A673 (cell line): ENCODE measurements around the gene XIRP1. TPM values are rescaled to one million over a fixed set of nuclear protein-coding genes. Genes with fewer than 3 reads are reported as not detected.

Source experiments
- BruUV-seq: library from RNA; stranded (reverse); fragments of 400-500 nt; replicated peaks from 2 replicates; lab custom pipeline; 2021; lab: Mats Ljungman, UMichigan
- CTCF ChIA-PET: fragments of 300-600 bp; sonication (Branson Sonifier 250); formaldehyde crosslinking; loops from one replicate; lab custom pipeline; 2022; ENCODE audit warnings: antibody characterized with exemption; lab: Charles Lee
- POLR2A ChIA-PET: fragments of 300-600 bp; sonication (Branson Sonifier 250); formaldehyde crosslinking; loops from one replicate; lab custom pipeline; 2022; ENCODE audit warnings: antibody characterized with exemption; ENCODE audit not compliant: low non-redundant PET; lab: Charles Lee
- DNase-seq: peaks from one replicate; pipeline ENCODE4 v3.0.0-alpha.2; 2015; ENCODE audit warnings: low spot score
- H3K27ac ChIP-seq: fragments of 200-600 bp; sonication (generic); 2 replicates; pipeline ENCODE4 v1.5.1; 2016; ENCODE audit warnings: mixed run types, low read depth, mild to moderate bottlenecking, mixed read lengths, antibody characterized with exemption, low read length; ENCODE audit not compliant: poor library complexity, severe bottlenecking
- H3K27me3 ChIP-seq: fragments of 200-600 bp; sonication (generic); replicated peaks from 2 replicates; pipeline ENCODE4 v1.6.1; 2017; ENCODE audit warnings: mixed run types, low read depth, mild to moderate bottlenecking, mixed read lengths, antibody characterized with exemption, low read length; ENCODE audit not compliant: insufficient read depth, poor library complexity
- H3K36me3 ChIP-seq: fragments of 200-600 bp; sonication (generic); 2 replicates; pipeline ENCODE4 v1.6.1; 2016; ENCODE audit warnings: mixed run types, mild to moderate bottlenecking, mixed read lengths, antibody characterized with exemption, low read length; ENCODE audit not compliant: insufficient read depth, poor library complexity, severe bottlenecking
- H3K4me1 ChIP-seq: fragments of 200-600 bp; sonication (generic); 2 replicates; pipeline ENCODE4 v1.6.1; 2017; ENCODE audit warnings: mixed run types, mild to moderate bottlenecking, mixed read lengths, antibody characterized with exemption, low read length; ENCODE audit not compliant: insufficient read depth, poor library complexity, severe bottlenecking
- H3K4me3 ChIP-seq: fragments of 200-600 bp; sonication (generic); 2 replicates; pipeline ENCODE4 v1.5.1; 2016; ENCODE audit warnings: low read depth, mixed run types, mild to moderate bottlenecking, mixed read lengths, low read length; ENCODE audit not compliant: poor library complexity, severe bottlenecking
- H3K9me3 ChIP-seq: fragments of 200-600 bp; sonication (generic); 2 replicates; pipeline ENCODE4 v1.6.1; 2016; ENCODE audit warnings: mixed run types, low read depth, mild to moderate bottlenecking, mixed read lengths, antibody characterized with exemption, low read length; ENCODE audit not compliant: poor library complexity, severe bottlenecking
- CTCF ChIP-seq: fragments of 300-800, 200-600 bp; sonication (generic); conservative IDR thresholded peaks from 2 replicates; pipeline ENCODE4 v1.5.1; 2017; ENCODE audit warnings: low read depth, mild to moderate bottlenecking, antibody characterized with exemption, low read length, moderate library complexity, mixed read lengths
- EZH2 ChIP-seq: fragments of 200-600 bp; sonication (generic); IDR thresholded peaks from 2 replicates; pipeline ENCODE4 v1.6.1; 2017; ENCODE audit warnings: borderline replicate concordance, low read depth, mild to moderate bottlenecking, mixed read lengths, antibody characterized with exemption, low read length; ENCODE audit not compliant: poor library complexity, severe bottlenecking
- intact Hi-C: fragments of 100-400 bp; cut with micrococcal nuclease; formaldehyde crosslinking; loops from one replicate; pipeline ENCODE4 v1.10.0; 2022; ENCODE audit not compliant: unreplicated experiment
- total RNA-seq: library from RNA; stranded (reverse); gene quantifications from 2 replicates; pipeline ENCODE4 v1.2.3, GENCODE V29; 2021

The XIRP1 gene
- total RNA-seq, 1 experiment from 2014 or later = not detected

- intact Hi-C loops = no loop called here
- no peaks in the 10 kb centered on the region for H3K4me1 ChIP-seq
- H3K4me3 ChIP-seq = no peak overlapping the region
- ChIA-PET CTCF (no interaction called here), POLR2A (no interaction called here)
- H3K27me3 ChIP-seq = no peaks in the 10 kb centered on the region
- no peaks in the 10 kb centered on the region for H3K9me3 ChIP-seq
- BruUV-seq = no TSS peak
- H3K36me3 ChIP-seq = no peaks in the 10 kb centered on the region
- TF ChIP-seq EZH2 = no peak
- no peak for TF ChIP-seq CTCF
- DNase-seq = no peak
- H3K27ac ChIP-seq = no peak overlapping the region
Measured at GRCh38 chr3:39221141-39221530, 28.7 kb upstream of the XIRP1 start.

- H3K4me3 ChIP-seq = no peak overlapping the region
- POLR2A ChIA-PET = no interaction called here
Measured at GRCh38 chr3:39220407-39221140, 28.2 kb upstream of the XIRP1 start.

GRCh38 chr3:39219702-39220101 lies 27.3 kb upstream of the XIRP1 start:
- no peak overlapping the region for H3K27ac ChIP-seq
- H3K4me3 ChIP-seq = no peak overlapping the region
- CTCF ChIA-PET = no interaction called here
- no peaks in the 10 kb centered on the region for H3K9me3 ChIP-seq
- POLR2A ChIA-PET = no interaction called here
- H3K4me1 ChIP-seq = no peaks in the 10 kb centered on the region
- no peak for DNase-seq
- no TSS peak for BruUV-seq
- no peaks in the 10 kb centered on the region for H3K36me3 ChIP-seq
- no peak for TF ChIP-seq EZH2
- TF ChIP-seq CTCF = no peak
- no peaks in the 10 kb centered on the region for H3K27me3 ChIP-seq
- intact Hi-C loops = no loop called here

More at GRCh38 chr3:39220407-39221140, 28.2 kb upstream of the XIRP1 start:
- Histone ChIP-seq H3K36me3 (no peaks in the 10 kb centered on the region), H3K9me3 (no peaks in the 10 kb centered on the region), H3K4me1 (no peaks in the 10 kb centered on the region), H3K27ac (no peak overlapping the region), H3K27me3 (no peaks in the 10 kb centered on the region)
- no TSS peak for BruUV-seq
- no peak for TF ChIP-seq CTCF
- no peak for TF ChIP-seq EZH2
- intact Hi-C loops = no loop called here
- no peak for DNase-seq
- CTCF ChIA-PET = no interaction called here
